Left forelimb (tissue), 1 donor: ENCODE measurements around the gene PSG1.
"Not testable (repeated sequence)": the region's sequence is repeated elsewhere in the genome, so short reads cannot be mapped to it uniquely, and the experiment has no call there.

ENCODE experiments used
- DNase-seq: peaks from one replicate; pipeline ENCODE4 v3.0.0-alpha.2; 2018; ENCODE audit warnings: low spot score

PSG1 gene

GRCh38 chr19:42879613-42880012 is at the start of gene PSG1:
Gene PSG1, minus strand, starts transcription at chr19:42879713. Its CDS starts 132 bp downstream, at chr19:42879581.
- no peak for DNase-seq

DNA sequence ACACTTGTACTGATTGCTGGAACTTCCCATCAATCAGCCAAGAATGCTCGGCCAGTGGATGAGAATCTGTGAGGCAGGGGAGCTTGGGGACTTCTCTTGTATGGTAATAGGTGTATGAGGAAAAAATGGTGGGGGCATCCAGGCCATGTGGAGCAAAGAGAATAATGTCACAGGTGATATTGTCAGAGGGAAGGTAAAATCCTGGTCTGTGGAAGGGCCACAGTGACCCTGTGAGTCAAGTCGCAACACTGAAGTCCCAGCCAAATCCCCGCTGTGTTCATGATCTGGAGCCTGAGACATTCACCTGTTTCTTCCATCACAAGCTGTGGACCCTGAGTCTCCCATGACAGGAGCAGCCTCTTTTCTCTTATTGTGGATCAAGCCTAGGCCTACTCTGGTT is 49.4 kb upstream of the PSG1 start:
- no peak for DNase-seq

DNA sequence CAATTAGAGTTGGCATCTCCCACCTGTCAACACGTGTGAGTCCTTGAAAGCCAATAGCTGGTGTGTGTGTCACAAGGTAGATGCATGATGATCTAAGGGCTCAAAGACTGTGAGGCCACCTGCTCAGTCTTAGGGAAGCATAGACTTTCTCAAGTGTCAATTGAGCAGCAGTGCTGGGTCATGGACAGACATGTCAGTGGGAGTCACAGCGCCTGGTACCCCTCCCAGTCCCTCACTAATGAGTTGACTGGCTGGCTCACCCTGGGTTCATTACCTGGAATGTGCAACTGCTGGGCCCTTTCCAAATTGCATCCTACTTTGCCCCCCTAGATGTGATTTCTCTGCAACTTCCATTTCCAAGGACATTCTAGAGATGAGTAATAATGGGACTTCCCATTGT is 47.3 kb upstream of the PSG1 start:
- no peak for DNase-seq

GRCh38 chr19:42923106-42923505 is 43.6 kb upstream of the PSG1 start:
- DNase-seq: not testable (repeated sequence)

DNA sequence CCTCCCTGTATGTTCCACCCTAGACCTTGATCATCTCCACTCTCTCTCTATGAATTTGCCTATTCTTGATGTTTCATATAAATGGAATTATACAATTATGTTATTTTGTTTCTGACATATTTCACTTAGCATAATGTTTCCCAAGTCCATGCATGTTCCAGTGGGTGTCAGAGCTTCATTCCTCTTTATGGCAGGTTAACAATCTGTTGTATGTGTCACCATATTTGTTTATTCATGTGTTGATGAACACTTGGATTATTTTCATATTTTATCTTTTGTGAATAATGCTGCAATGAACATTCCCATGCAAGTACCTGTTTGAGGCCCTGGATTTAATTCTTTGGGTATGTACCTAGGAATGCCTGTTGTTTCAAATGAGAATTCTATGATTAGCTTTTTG is 41.5 kb upstream of the PSG1 start:
- DNase-seq: not testable (repeated sequence)

DNA sequence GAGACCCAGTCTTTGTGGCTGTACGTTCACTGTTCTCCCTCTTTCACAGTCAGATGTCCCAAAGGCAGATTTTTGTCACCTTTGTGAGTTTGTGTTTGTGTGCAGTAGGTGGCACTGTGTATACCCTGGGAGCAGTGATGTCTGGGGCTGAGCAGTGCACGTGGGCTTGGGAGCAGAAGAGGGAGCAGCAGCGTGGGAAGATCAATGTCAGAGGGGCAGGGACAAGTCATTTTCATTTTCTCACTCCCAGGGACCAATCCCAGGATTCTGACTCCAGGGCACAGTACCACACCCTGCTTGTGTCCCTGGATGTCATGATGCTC is 40.2 kb upstream of the PSG1 start:
- no peak for DNase-seq

DNA sequence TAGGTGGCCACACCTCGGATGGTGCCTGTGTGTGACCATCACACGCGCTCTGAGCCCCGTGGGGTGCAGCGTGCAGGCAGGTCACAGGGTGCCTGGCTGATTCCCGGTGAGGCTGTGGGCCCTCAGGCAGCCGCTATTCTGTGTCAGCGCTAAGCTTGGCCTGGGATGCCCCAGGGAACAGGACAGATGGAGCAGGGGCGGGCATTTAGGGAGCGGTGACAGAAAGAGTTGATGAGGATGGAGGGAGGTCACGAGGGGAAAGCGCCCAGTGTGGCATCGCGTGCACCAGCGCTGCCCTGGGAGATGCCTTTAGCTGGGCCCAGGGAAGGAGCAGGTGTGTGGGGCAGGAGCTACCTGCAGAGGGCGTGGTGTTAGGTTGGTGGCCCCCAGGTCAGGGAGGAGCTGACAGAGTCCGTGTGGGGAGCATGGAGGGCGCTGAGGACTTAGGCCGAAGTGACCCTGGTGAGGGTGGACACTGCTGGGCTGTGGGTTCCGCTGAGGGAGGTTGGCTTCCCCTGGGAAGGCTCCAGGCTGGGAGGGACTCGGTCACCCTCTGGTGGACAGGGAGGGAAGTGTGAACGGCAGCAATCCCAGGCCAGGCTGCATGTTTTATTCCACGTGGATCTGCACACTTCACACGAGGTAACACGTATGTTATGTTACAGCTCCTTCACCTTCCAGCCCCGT is 39.7 kb upstream of the PSG1 start:
- DNase-seq: not testable (repeated sequence)

GRCh38 chr19:42918377-42919069 is 39.0 kb upstream of the PSG1 start:
- DNase-seq: not testable (repeated sequence)

GRCh38 chr19:42917634-42918033 is 38.1 kb upstream of the PSG1 start, which contains the start of gene PSG6:
Gene PSG6, minus strand, starts transcription at chr19:42917894. Its CDS starts 102 bp downstream, at chr19:42917792.
- not testable (repeated sequence) for DNase-seq

GRCh38 chr19:42916931-42917330 is 37.4 kb upstream of the PSG1 start:
- not testable (repeated sequence) for DNase-seq

- DNase-seq: not testable (repeated sequence)
Measured at GRCh38 chr19:42913516-42913915, 34.0 kb upstream of the PSG1 start.

DNA sequence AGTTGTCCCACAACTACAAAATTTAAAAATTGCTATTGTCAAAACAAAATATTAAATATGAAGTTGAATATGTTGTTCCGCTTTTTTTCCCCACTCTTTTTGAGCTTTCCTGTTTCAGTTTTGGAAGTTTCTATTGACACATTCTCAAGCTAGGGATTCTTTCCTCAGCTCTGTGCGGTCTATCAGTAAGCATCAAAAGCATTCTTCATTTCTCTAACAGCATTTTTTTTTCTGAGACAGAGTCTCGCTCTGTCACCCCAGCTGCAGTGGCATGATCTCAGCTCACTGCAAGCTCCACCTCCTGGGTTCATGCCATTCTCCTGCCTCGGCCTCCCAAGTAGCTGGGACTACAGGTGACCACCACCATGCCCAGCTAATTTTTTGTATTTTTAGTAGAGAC is 33.4 kb upstream of the PSG1 start:
- not testable (repeated sequence) for DNase-seq

DNA sequence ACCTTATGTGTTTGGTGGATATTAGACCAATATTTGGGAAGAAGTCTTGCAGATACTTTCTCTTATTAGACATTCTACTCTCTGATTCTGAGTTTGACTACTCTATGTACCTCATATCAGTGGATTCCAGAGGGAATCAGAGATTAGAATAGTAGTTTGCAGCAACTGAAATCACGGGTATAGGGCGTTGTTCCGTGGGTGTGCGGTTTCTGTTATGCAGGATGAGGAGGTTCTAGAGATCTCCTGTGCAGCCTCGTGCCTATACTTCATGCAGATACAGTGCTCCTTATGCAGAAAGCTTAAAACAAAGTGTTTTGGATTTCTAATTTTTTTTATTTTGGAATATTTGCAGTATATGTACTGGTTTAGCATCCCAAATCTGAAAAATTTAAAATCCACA is 32.2 kb upstream of the PSG1 start:
- not testable (repeated sequence) for DNase-seq

DNA sequence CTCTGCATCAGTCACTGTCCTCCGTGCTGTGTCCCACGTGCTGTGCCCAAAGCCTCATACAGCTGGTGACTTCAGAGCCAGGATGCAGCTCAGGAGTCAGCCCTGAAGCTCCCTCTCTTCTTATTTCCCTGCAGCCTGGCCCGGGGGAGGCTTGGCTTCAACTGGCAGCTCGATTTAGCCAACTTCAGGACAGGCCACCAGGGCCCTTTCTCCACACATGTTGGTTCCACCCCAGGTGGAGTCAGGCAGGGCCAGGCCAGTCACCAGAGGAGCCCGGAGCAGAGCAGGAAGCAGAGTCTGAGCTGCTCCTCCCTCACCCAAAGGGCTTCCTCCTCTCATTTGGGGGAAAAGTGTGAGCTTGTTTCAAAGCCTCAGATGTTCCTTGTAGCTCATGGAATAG is 26.6 kb upstream of the PSG1 start:
- not testable (repeated sequence) for DNase-seq

DNA sequence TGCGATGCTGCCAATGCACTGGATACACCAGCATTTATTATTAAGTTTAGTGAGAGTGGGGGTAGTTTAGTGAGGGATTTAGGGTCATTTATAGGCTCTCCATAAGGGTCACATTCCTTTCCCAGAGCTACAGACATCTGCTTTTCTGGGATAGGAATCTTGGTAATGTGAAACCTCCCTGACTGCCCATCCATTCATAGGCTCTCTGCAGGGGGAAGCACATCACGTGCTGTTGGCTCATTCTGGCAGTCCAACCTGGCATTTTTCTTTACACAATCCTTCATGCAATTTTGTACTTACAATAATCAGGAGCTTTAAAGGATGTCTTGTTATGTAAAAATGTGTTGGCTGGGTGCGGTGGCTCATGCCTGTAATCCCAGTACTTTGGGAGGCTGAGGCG is 21.0 kb upstream of the PSG1 start:
- not testable (repeated sequence) for DNase-seq

- not testable (repeated sequence) for DNase-seq
Measured at GRCh38 chr19:42899674-42900073, 20.2 kb upstream of the PSG1 start.

DNA sequence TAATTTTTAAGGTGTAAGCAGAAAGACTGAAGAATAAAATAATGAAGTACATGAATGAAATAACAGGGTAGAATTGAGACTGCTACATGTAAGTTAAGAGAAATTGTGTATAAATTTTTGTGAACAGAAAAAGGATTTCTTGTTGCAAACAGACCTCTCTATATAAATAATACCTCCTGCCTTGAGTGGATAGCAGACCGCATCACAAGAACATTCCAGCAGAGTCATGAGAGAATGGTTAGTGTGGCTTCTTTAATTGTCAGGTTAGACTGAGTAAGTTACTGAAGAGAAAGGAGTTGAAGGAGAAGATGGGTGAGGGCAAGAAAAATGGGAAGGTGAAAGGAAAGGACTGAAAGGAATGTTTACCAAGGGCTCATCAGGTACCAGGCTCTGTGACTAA is 19.6 kb upstream of the PSG1 start:
- DNase-seq: not testable (repeated sequence)

DNA sequence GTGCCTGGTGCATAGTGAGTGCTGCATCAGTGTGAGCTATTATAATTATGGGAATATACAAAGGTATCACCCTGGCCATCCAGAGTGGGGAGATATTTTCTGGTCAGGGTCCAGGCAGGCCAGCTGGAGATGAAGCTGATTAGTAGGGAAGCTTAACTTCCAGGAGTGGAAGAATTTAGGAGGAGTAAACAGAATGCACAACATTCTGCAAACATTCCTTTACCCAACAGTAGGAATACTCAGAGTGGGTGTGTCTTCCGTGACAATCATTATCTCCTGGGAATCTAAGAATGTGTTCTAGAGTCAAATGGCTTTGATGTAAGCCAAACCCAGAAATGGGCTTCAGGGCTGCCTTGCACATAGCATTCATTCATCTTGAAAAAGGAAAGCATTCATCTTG is 19.1 kb upstream of the PSG1 start:
- not testable (repeated sequence) for DNase-seq

GRCh38 chr19:42897729-42898128 is 18.2 kb upstream of the PSG1 start:
- DNase-seq: not testable (repeated sequence)

DNA sequence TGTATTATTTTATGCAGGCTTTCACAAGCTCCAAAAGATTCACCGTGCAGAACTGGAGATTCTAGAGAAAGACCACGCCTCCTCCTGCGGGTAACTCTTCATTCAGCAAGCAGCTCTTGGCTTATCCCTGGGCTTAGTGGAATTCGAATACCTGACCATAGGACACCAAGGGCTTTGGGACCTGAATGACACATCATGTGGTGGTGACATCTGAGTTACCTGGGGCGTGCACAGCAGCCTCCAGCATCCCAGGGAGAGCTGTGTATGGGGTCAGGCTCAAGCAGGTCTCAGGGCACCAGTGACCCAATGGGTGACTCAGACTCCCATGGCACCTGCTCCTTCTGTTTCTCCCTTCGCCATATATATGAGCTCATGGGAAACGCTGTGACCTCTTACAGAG is 10.9 kb upstream of the PSG1 start:
- DNase-seq: not testable (repeated sequence)

DNA sequence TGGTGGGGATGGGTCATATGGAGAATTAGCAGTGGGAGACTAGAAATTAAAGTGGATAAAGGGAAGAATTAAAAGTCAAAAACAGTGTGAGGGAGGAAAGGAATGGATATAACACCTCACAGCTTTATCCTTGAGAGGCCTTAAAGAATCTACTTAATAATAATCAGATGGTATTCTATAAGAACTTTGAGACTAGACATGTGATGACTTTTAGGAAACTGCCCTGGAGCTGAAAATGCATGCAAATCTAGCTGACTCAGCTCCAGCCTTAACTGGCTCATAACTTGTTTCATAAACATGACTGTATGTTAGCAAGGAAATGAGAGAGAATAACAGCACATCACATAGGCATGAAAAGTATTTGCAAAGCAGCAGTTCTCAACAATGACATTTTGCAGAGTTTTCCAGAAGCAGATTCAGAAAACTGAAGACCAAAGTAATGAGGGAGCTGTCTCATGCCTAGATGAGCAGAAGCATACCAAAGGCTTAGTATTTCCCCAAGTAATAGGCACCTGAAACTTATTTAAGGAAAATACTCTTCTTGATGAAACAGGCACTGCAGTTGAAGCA is 8.4 kb upstream of the PSG1 start:
- not testable (repeated sequence) for DNase-seq

DNA sequence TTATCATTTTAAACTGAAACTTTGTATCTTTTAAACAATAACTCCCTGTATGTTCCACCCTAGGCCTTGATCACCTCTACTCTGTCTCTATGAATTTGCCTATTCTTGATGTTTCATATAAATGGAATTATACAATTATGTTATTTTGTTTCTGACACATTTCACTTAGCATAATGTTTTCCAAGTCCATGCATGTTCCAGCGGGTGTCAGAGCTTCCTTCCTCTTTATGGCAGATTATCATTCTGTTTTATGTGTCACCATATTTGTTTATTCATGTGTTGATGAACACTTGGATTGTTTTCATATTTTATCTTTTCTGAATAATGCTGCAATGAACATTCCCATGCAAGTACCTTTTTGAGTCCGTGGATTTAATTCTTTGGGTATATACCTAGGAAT is 3.2 kb upstream of the PSG1 start:
- not testable (repeated sequence) for DNase-seq

DNA sequence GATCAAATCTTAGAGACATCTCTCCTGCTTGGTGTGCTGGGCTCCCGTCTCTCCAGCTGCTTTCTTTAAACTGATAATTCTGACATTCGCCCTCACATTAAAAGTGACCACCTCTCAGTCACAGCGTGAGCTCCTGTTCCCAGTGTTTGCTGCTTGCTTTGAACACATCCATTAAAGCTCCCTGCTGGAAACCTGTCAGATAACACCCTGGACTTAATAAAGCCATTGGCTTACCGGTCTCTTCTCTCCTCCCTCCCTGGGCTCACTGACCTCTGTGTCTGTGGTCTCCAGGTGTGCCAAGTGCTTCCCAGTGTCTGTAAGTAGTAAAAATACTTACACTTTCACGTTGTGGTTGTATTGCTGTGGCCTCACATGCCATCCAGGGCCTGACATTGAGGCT is 2.5 kb upstream of the PSG1 start:
- DNase-seq: not testable (repeated sequence)
